Measurements from ENCODE around the gene CKM.

- TF ChIP-seq CTCF (IDR thresholded peaks at IDR 0.05 in 4 of 5, conservative IDR thresholded peaks at IDR 0.05 in 1 of 5) (no peak), POLR2A (IDR thresholded peaks at IDR 0.05) (no peak)
Observed at GRCh38 chr19:45355402-45355801, 32.7 kb upstream of the CKM start.
